HG03064 (cell line): ENCODE measurements around the gene ERMP1.
"Not testable (repeated sequence)": the region's sequence is repeated elsewhere in the genome, so short reads cannot be mapped to it uniquely, and the experiment has no call there.

Source experiments
- ATAC-seq: cut with Tn5 transposase; IDR thresholded peaks from one replicate; pipeline ENCODE4 v1.9.1; 2021; ENCODE audit warnings: low read depth; ENCODE audit not compliant: unreplicated experiment

The ERMP1 gene

GRCh38 chr9:5825223-5825622 is 7.7 kb downstream of the ERMP1 start:
- ATAC-seq = no peak

- no peak for ATAC-seq
Measured at GRCh38 chr9:5820425-5820824, 12.5 kb downstream of the ERMP1 start.

GRCh38 chr9:5819174-5819573 is 13.7 kb downstream of the ERMP1 start:
- no peak for ATAC-seq

GRCh38 chr9:5818424-5819142 is 14.3 kb downstream of the ERMP1 start:
- no peak for ATAC-seq

- ATAC-seq = no peak
Measured at GRCh38 chr9:5817862-5818261, 15.1 kb downstream of the ERMP1 start.

- no peak for ATAC-seq
Measured at GRCh38 chr9:5815461-5815860, 17.5 kb downstream of the ERMP1 start.

- no peak for ATAC-seq
Measured at GRCh38 chr9:5813824-5814223, 19.1 kb downstream of the ERMP1 start.

GRCh38 chr9:5811751-5812150 is 21.2 kb downstream of the ERMP1 start:
- ATAC-seq = no peak

GRCh38 chr9:5805478-5805877 is 27.4 kb downstream of the ERMP1 start:
- no peak for ATAC-seq

- ATAC-seq = no peak
Measured at GRCh38 chr9:5801739-5802113, 31.2 kb downstream of the ERMP1 start.

- ATAC-seq = no peak
Measured at GRCh38 chr9:5800969-5801738, 31.8 kb downstream of the ERMP1 start.

GRCh38 chr9:5800378-5800777 is 32.5 kb downstream of the ERMP1 start:
- not testable (repeated sequence) for ATAC-seq

- ATAC-seq = no peak
Measured at GRCh38 chr9:5799314-5799713, 33.6 kb downstream of the ERMP1 start.

GRCh38 chr9:5798581-5798980 is 34.3 kb downstream of the ERMP1 start:
- no peak for ATAC-seq

GRCh38 chr9:5796298-5796697 is 36.6 kb downstream of the ERMP1 start:
- ATAC-seq = no peak

- ATAC-seq = no peak
Measured at GRCh38 chr9:5793812-5794211, 39.1 kb downstream of the ERMP1 start.

- ATAC-seq = no peak
Measured at GRCh38 chr9:5791870-5792269, 41.0 kb downstream of the ERMP1 start.

- ATAC-seq = no peak
Measured at GRCh38 chr9:5790923-5791322, 42.0 kb downstream of the ERMP1 start.

- no peak for ATAC-seq
Measured at GRCh38 chr9:5789489-5789888, 43.4 kb downstream of the ERMP1 start.

- no peak for ATAC-seq
Measured at GRCh38 chr9:5787759-5788302, 45.1 kb downstream of the ERMP1 start.

GRCh38 chr9:5787220-5787619 is 45.7 kb downstream of the ERMP1 start:
- no peak for ATAC-seq
